ENCODE measurements around the gene CDC42SE2.

Gene CDC42SE2

GRCh38 chr5:131279204-131279603 lies 15.4 kb downstream of the CDC42SE2 start:
- no peak for DNase-seq

GRCh38 chr5:131280417-131280816 lies 16.6 kb downstream of the CDC42SE2 start:
- no peak for DNase-seq

- DNase-seq: peak in 1 of 2 donors; percentile 82
Measured at GRCh38 chr5:131281133-131281867, 17.4 kb downstream of the CDC42SE2 start.

- no peak for DNase-seq
Measured at GRCh38 chr5:131281868-131282234, 18.0 kb downstream of the CDC42SE2 start.

GRCh38 chr5:131282235-131282634 lies 18.4 kb downstream of the CDC42SE2 start:
- DNase-seq: no peak

GRCh38 chr5:131285703-131286399 lies 22.0 kb downstream of the CDC42SE2 start:
- DNase-seq: no peak

GRCh38 chr5:131286400-131286715 lies 22.5 kb downstream of the CDC42SE2 start:
- DNase-seq: no peak

GRCh38 chr5:131288328-131288727 lies 24.5 kb downstream of the CDC42SE2 start:
- no peak for DNase-seq

- no peak for DNase-seq
Measured at GRCh38 chr5:131289738-131290137, 25.9 kb downstream of the CDC42SE2 start.

GRCh38 chr5:131296213-131296672 lies 32.4 kb downstream of the CDC42SE2 start:
- DNase-seq: peak in 1 of 2 donors; percentile 53

- no peak for DNase-seq
Measured at GRCh38 chr5:131297886-131298285, 34.0 kb downstream of the CDC42SE2 start.

- DNase-seq: no peak
Measured at GRCh38 chr5:131299465-131299864, 35.6 kb downstream of the CDC42SE2 start.

- no peak for DNase-seq
Measured at GRCh38 chr5:131302506-131302905, 38.7 kb downstream of the CDC42SE2 start.

GRCh38 chr5:131303537-131303936 lies 39.7 kb downstream of the CDC42SE2 start:
- no peak for DNase-seq

- DNase-seq: no peak
Measured at GRCh38 chr5:131304414-131304813, 40.6 kb downstream of the CDC42SE2 start.

GRCh38 chr5:131305138-131305689 lies 41.4 kb downstream of the CDC42SE2 start:
- peak in 1 of 2 donors; percentile 33 for DNase-seq

- DNase-seq: no peak
Measured at GRCh38 chr5:131305906-131306305, 42.1 kb downstream of the CDC42SE2 start.

GRCh38 chr5:131312235-131312772 lies 48.5 kb downstream of the CDC42SE2 start:
- DNase-seq: peak; percentile 66 to 69

- DNase-seq: no peak
Measured at GRCh38 chr5:131316026-131316425, 52.2 kb downstream of the CDC42SE2 start.

- no peak for DNase-seq
Measured at GRCh38 chr5:131316822-131317221, 53.0 kb downstream of the CDC42SE2 start.

GRCh38 chr5:131318455-131318854 lies 54.6 kb downstream of the CDC42SE2 start:
- DNase-seq: no peak

- DNase-seq: no peak
Measured at GRCh38 chr5:131321066-131321465, 57.2 kb downstream of the CDC42SE2 start.

GRCh38 chr5:131322926-131323325 lies 59.1 kb downstream of the CDC42SE2 start:
- DNase-seq: no peak

- DNase-seq: no peak
Measured at GRCh38 chr5:131323378-131323777, 59.5 kb downstream of the CDC42SE2 start.
